Activated naive CD4-positive, alpha-beta T cell treated with anti-CD3 and anti-CD28 coated beads, Interleukin-2, amount 10 ng/mL, durations not matched to agents 7 days and 5 days (primary cell): Measurements from ENCODE around the gene EBF4.

ENCODE experiments used
- CTCF ChIA-PET: fragments of 350-600 bp; sonication (Branson Sonifier 250); formaldehyde crosslinking; loops from one replicate; lab custom pipeline; 2021; ENCODE audit warnings: antibody characterized with exemption; lab: Charles Lee
- DNase-seq: peaks from one replicate; pipeline ENCODE4 v3.0.0-alpha.2; 2020
- H3K27ac Mint-ChIP-seq: one replicate; pipeline ENCODE4 v1.8.0; 2021; ENCODE audit warnings: mild to moderate bottlenecking, moderate library complexity, mixed read lengths
- H3K27me3 Mint-ChIP-seq: one replicate; pipeline ENCODE4 v1.8.0; 2021; ENCODE audit warnings: mild to moderate bottlenecking, mixed read lengths
- H3K36me3 Mint-ChIP-seq: one replicate; pipeline ENCODE4 v1.8.0; 2021; ENCODE audit warnings: mixed read lengths
- H3K4me1 Mint-ChIP-seq: one replicate; pipeline ENCODE4 v1.8.0; 2021; ENCODE audit warnings: mixed read lengths
- H3K4me3 Mint-ChIP-seq: one replicate; pipeline ENCODE4 v1.8.0; 2021; ENCODE audit warnings: mild to moderate bottlenecking, moderate library complexity, mixed read lengths
- H3K9me3 Mint-ChIP-seq: one replicate; pipeline ENCODE4 v1.8.0; 2021; ENCODE audit warnings: mixed read lengths

Gene EBF4, protein sequence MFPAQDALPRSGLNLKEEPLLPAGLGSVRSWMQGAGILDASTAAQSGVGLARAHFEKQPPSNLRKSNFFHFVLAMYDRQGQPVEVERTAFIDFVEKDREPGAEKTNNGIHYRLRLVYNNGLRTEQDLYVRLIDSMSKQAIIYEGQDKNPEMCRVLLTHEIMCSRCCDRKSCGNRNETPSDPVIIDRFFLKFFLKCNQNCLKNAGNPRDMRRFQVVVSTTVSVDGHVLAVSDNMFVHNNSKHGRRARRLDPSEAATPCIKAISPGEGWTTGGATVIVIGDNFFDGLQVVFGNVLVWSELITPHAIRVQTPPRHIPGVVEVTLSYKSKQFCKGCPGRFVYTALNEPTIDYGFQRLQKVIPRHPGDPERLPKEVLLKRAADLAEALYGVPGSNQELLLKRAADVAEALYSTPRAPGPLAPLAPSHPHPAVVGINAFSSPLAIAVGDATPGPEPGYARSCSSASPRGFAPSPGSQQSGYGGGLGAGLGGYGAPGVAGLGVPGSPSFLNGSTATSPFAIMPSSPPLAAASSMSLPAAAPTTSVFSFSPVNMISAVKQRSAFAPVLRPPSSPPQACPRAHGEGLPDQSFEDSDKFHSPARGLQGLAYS

DNA sequence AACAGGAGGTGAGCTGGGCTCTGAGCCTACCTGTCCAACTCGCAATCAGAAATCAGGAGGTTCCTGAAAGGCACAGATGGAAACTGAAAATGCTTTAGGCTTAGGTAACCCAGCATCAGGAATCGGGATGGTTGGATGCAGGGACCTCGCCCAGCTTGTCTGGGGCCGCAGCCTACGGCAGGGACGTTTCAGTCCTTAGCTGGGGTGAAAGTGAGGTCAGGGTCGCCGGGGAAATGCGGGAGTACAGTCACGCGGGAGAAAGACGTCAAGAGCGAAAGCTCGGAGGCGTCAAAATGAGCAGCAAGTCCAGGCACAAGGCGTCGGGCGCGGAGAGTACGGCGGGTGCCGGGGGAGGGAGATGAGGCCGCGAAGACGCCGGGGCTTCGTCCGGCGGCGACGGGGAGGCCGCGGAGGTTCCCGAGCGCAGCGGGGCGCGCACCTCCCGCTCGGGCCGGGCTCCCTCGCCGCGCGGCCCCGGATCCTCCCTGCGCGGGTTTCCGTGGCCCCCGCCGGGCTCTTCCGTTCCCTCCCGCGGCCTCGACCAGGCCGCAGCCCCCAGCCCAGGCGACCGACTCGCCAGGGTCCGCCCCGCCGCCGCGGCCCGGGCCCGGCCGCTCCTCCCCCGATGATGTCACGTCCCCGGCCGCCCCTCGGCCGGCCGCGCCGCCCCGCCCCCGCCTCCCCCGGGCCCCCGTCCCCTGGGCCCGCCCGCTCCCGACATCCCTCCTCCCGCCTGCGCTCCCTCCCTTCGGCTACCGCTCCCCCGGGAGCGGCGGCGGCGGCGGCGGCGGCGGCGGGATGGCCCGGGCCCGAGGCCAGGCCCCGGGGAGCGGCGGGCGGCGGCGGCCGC, at the start of gene EBF4:
Gene EBF4, plus strand, starts transcription at position 745 of the 850 bp plus-strand sequence. CDS start 866 bp downstream, outside the sequence.
- Mint-ChIP-seq H3K36me3 (peaks cover 7% of the 10 kb centered on the region), H3K27me3 (peaks cover 89% of the 10 kb centered on the region), H3K9me3 (no peaks in the 10 kb centered on the region), H3K4me1 (peaks cover 28% of the 10 kb centered on the region), H3K4me3 (peak within 1 kb of the TSS; percentile 76), H3K27ac (no peak within 1 kb of the TSS)
- peak; percentile 43 for DNase-seq
- CTCF ChIA-PET: interaction anchor here (1.0 to 1.6 kb wide), 2 partner anchors 49 to 309 kb away, joined by 3 to 4 read pairs; no protein-coding TSS in a partner anchor

DNA sequence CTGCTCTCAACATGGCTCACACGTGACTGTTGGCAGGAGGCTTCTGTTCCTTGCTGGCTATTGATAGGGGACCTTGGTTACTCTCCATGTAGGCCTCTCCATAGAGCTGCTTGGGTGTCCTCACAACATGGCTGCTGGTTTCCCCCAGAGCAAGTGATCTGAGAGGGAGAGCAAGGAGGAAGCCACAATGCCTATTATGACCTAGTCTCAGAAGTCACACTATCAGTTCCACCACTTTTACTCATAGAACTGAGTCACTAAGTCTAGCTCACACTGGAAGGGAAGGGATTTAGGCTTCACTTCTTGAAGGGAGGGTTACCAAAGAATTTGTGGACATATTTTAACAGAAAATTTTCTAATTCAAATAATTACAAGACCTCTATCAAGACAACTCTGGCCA, 48.9 kb upstream of the EBF4 start:
- H3K36me3 Mint-ChIP-seq: peaks cover 6% of the 10 kb centered on the region
- no peak overlapping the region for H3K27ac Mint-ChIP-seq

GRCh38 chr20:2651772-2652723, 40.5 kb upstream of the EBF4 start, which contains the start of gene NOP56:
Gene NOP56, plus strand, starts transcription at chr20:2652632. Its CDS starts 29 bp downstream, at chr20:2652661.
- H3K4me1 Mint-ChIP-seq: peaks cover 52% of the 10 kb centered on the region
- DNase-seq: peak; percentile 92
- H3K4me3 Mint-ChIP-seq: peak within 1 kb of the TSS; percentile 89
- peaks cover 37% of the 10 kb centered on the region for H3K36me3 Mint-ChIP-seq
- CTCF ChIA-PET: interaction anchor here (0.7 to 1.6 kb wide), 2 partner anchors 36 to 77 kb away, joined by 3 to 8 read pairs; no protein-coding TSS in a partner anchor
- no peaks in the 10 kb centered on the region for H3K27me3 Mint-ChIP-seq
- H3K9me3 Mint-ChIP-seq: no peaks in the 10 kb centered on the region
- H3K27ac Mint-ChIP-seq: peak within 1 kb of the TSS; percentile 96

More for the DNA sequence above, 48.9 kb upstream of the EBF4 start:
- Mint-ChIP-seq H3K27me3 (no peaks in the 10 kb centered on the region), H3K9me3 (no peaks in the 10 kb centered on the region), H3K4me3 (no peak overlapping the region), H3K4me1 (no peaks in the 10 kb centered on the region)
- CTCF ChIA-PET: no interaction called here
- no peak for DNase-seq

DNA sequence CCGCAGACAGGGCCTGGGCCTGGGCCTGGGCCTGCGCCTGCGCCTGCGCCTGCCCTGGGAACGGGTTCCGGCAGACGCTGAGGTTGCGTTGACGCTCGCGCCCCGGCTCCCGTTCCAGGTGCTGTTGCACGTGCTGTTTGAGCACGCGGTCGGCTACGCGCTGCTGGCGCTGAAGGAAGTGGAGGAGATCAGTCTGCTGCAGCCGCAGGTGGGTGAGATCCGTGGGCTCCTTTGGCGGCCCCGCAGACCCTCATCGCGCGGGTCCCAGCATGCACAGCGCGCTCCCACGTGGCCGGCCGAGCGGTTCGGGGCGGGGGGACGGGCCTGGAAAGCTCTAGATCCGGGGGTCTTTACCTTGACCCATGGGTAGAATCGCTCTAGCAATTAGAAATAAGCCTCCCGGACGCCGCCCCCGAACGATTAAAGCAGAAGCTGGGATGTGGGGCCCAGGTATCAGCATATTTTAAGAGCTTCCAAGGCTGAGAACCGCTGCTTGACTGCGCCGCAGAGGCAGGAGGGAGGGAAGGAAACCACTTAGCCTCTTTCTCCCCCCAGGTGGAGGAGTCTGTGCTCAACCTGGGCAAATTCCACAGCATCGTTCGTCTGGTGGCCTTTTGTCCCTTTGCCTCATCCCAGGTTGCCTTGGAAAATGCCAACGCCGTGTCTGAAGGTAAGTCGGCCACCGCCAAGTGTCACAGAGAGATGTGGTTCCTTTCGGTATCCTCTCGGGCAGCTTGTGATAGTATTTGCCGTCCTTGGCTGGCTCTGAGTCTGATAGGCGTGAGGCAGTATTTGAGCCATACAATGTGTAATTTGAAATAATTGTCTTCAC, 39.6 kb upstream of the EBF4 start:
- CTCF ChIA-PET: interaction anchor here (1.6 to 2.1 kb wide), 2 partner anchors 35 to 131 kb away, joined by 4 to 8 read pairs; no protein-coding TSS in a partner anchor
- Mint-ChIP-seq H3K27me3 (no peaks in the 10 kb centered on the region), H3K27ac (peak overlapping the region; percentile 88), H3K9me3 (no peaks in the 10 kb centered on the region), H3K4me3 (peak overlapping the region; percentile 89), H3K4me1 (peaks cover 59% of the 10 kb centered on the region), H3K36me3 (peaks cover 46% of the 10 kb centered on the region)
- DNase-seq: no peak

GRCh38 chr20:2653556-2654383, 38.8 kb upstream of the EBF4 start:
- no peak for DNase-seq
- CTCF ChIA-PET: interaction anchor here (1.6 to 2.1 kb wide), 3 partner anchors 10 to 132 kb away, joined by 4 to 8 read pairs (median 6); partner anchors contain the start of gene IDH3B
- H3K27ac Mint-ChIP-seq: peak overlapping the region; percentile 88
- H3K9me3 Mint-ChIP-seq: no peaks in the 10 kb centered on the region
- H3K27me3 Mint-ChIP-seq: no peaks in the 10 kb centered on the region
- H3K4me3 Mint-ChIP-seq: peak overlapping the region; percentile 89
- peaks cover 66% of the 10 kb centered on the region for H3K4me1 Mint-ChIP-seq
- peaks cover 52% of the 10 kb centered on the region for H3K36me3 Mint-ChIP-seq

GRCh38 chr20:2654384-2654822, 38.2 kb upstream of the EBF4 start:
- Mint-ChIP-seq H3K4me1 (peaks cover 71% of the 10 kb centered on the region), H3K4me3 (peak overlapping the region; percentile 89), H3K9me3 (no peaks in the 10 kb centered on the region), H3K27me3 (no peaks in the 10 kb centered on the region), H3K27ac (peak overlapping the region; percentile 68), H3K36me3 (peaks cover 56% of the 10 kb centered on the region)
- CTCF ChIA-PET: interaction anchor here (1.7 to 2.1 kb wide), 2 partner anchors 9 to 132 kb away, joined by 4 to 6 read pairs; partner anchors contain the start of gene IDH3B
- DNase-seq: no peak

DNA sequence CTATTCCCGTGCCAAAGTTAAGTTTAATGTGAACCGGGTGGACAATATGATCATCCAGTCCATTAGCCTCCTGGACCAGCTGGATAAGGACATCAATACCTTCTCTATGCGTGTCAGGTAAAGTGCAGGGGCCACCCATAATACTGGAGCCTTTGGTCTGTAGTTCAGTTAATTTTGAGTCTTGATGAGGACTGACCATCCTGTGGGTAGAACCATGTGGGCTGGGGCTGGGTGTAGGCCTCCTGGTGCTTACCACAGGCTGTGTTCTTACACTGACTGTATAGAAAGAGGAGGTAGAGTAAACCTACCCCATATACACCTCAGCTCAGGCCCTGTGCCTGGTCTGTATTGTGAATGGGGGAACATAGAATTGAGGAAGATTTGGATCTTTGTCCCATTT, 37.7 kb upstream of the EBF4 start:
- peak overlapping the region; percentile 31 for H3K27ac Mint-ChIP-seq
- H3K9me3 Mint-ChIP-seq: no peaks in the 10 kb centered on the region
- CTCF ChIA-PET: interaction anchor here (1.7 to 2.1 kb wide), 2 partner anchors 9 to 133 kb away, joined by 4 to 6 read pairs; partner anchors contain the start of gene IDH3B
- peaks cover 71% of the 10 kb centered on the region for H3K4me1 Mint-ChIP-seq
- DNase-seq: no peak
- peaks cover 61% of the 10 kb centered on the region for H3K36me3 Mint-ChIP-seq
- peak overlapping the region; percentile 89 for H3K4me3 Mint-ChIP-seq
- H3K27me3 Mint-ChIP-seq: no peaks in the 10 kb centered on the region

- Mint-ChIP-seq H3K36me3 (peaks cover 66% of the 10 kb centered on the region), H3K27ac (peak overlapping the region; percentile 31), H3K4me3 (peak overlapping the region; percentile 89), H3K9me3 (no peaks in the 10 kb centered on the region), H3K4me1 (peaks cover 65% of the 10 kb centered on the region), H3K27me3 (no peaks in the 10 kb centered on the region)
- no peak for DNase-seq
- CTCF ChIA-PET: interaction anchor here (1.1 to 2.1 kb wide), 3 partner anchors 8 to 133 kb away, joined by 3 to 6 read pairs (median 4); partner anchors contain the start of gene IDH3B
Measured at GRCh38 chr20:2655331-2656116, 37.1 kb upstream of the EBF4 start.

DNA sequence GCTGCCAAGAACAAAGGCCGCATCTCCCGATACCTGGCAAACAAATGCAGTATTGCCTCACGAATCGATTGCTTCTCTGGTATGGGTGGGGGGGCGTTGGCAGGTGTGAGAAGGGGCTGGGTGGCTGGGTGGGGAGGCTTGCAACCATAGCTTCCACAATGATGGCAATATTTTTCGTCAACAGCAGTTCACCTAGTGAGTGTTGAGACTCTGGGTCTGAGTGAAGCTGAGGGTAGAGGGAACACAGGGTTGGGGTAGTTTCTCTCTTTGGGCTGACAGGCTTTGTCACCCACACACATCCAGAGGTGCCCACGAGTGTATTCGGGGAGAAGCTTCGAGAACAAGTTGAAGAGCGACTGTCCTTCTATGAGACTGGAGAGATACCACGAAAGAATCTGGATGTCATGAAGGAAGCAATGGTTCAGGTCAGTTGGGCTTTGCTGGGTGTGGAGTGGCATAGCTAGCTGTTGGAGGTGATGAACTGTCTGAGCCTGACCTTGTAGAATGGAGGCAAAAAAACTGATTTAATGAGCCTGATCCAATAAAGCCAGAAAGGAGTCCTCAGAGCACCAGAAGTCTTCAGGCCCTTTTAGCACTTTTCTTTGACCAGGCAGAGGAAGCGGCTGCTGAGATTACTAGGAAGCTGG, 36.0 kb upstream of the EBF4 start:
- no peak overlapping the region for H3K4me3 Mint-ChIP-seq
- no peak for DNase-seq
- no peaks in the 10 kb centered on the region for H3K9me3 Mint-ChIP-seq
- H3K27ac Mint-ChIP-seq: no peak overlapping the region
- CTCF ChIA-PET: interaction anchor here (1.1 kb wide), 1 partner anchor 132 kb away, joined by 3 read pairs; no protein-coding TSS in a partner anchor
- H3K36me3 Mint-ChIP-seq: peaks cover 73% of the 10 kb centered on the region
- H3K4me1 Mint-ChIP-seq: peaks cover 61% of the 10 kb centered on the region
- no peaks in the 10 kb centered on the region for H3K27me3 Mint-ChIP-seq

DNA sequence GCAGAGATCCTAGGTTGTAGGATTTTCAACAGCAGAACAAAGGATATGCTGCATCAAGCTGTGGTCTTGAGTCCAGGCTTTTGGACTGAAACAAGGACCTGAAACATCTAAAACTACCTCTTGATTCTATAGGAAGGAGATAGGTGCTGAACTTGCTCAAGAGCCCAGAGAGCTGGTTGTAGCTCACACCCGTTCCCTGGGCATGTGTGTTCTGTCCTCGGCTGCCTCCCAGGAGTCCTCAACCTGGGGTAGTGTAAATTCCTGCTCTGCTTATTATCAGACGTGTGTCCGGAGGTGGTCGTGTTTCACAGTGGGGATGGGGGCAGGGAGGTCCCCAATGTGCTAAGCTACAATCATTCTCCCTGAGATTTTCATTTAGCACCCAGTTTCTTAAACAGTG, 35.3 kb upstream of the EBF4 start:
- no peaks in the 10 kb centered on the region for H3K27me3 Mint-ChIP-seq
- no peak overlapping the region for H3K27ac Mint-ChIP-seq
- H3K36me3 Mint-ChIP-seq: peaks cover 78% of the 10 kb centered on the region
- H3K4me3 Mint-ChIP-seq: no peak overlapping the region
- no peak for DNase-seq
- peaks cover 66% of the 10 kb centered on the region for H3K4me1 Mint-ChIP-seq
- CTCF ChIA-PET: interaction anchor here (0.6 kb wide), 1 partner anchor 251 kb away, joined by 3 read pairs; no protein-coding TSS in a partner anchor
- H3K9me3 Mint-ChIP-seq: no peaks in the 10 kb centered on the region
